Measurements from ENCODE around the gene PARN.

- no peak for TF ChIP-seq POLR2A (IDR thresholded peaks at IDR 0.05; ENCODE audit: low read depth, low read length)
- no peak for TF ChIP-seq POLR2AphosphoS5 (IDR thresholded peaks at IDR 0.05; ENCODE audit: low read depth, low read length)
- TF ChIP-seq TAF1 (IDR thresholded peaks at IDR 0.05; ENCODE audit: low read depth, low read length): no peak
- no peak for TF ChIP-seq PAX5 (IDR thresholded peaks at IDR 0.05; ENCODE audit: insufficient read depth, low read length, severe bottlenecking)
- TF ChIP-seq SPI1 (IDR thresholded peaks at IDR 0.05; ENCODE audit: low read depth, low read length): no peak
Observed at GRCh38 chr16:14600164-14600563, 29.9 kb downstream of the PARN start.
